GM19193 (cell line): ENCODE results near the gene LCT.
A peak's percentile ranks its signal among the peaks of the same experiment; 100 is the strongest.

Experiments used
- POLR2A ChIP-seq: IDR thresholded peaks from 4 replicates; pipeline ENCODE4 v1.6.1; 2011; ENCODE audit not compliant: insufficient read depth, insufficient read length; ENCODE audit errors: extremely low read depth

LCT gene

GRCh38 chr2:135742325-135742757 lies 94.6 kb downstream of the LCT start:
- TF ChIP-seq POLR2A = no peak

GRCh38 chr2:135741395-135742324 lies 95.3 kb downstream of the LCT start, which contains the start of gene UBXN4:
Gene UBXN4 (plus strand): TSS chr2:135741855. CDS start chr2:135741930, 75 bp downstream.
- TF ChIP-seq POLR2A = peak; percentile 88

DNA sequence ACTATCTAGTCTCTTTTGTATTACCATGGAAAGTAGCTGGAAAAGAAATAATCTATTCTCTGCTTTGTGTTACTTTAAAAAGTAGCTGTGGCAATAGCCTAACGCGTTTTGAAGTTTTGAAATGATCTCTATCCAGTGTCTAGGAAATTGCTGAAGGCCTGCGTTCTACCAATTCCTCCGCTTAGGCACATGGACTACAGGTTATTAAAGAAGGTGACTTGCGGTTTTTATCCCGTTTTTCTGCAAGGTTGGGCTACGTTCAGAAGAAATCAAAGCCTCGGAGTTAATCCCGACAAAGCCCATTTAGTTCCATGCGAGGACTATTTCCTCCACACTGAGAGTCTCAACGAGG lies 96.0 kb downstream of the LCT start:
- no peak for TF ChIP-seq POLR2A

DNA sequence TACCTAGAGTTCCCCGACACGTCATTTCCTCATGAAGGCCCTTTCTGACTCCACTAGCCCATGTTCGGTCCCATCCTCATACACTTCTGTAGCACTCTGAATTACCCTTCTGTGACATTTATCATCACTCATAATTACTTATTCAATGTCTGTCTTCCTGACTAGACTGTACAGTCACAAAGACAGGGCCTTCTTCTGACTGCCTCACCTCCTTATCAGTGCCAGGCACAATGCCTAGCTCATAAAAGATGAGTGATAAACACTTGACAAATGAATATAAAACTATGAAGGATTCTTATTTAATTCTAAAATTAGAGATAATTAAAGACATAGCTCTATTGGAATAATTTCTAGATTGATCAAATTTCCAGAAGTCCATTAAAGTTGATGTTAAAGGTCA lies 96.8 kb downstream of the LCT start:
- TF ChIP-seq POLR2A = no peak
